ENCODE data around the gene DHX34.
"Not testable (repeated sequence)": the region's sequence is repeated elsewhere in the genome, so short reads cannot be mapped to it uniquely, and the experiment has no call there.

Gene DHX34

DNA sequence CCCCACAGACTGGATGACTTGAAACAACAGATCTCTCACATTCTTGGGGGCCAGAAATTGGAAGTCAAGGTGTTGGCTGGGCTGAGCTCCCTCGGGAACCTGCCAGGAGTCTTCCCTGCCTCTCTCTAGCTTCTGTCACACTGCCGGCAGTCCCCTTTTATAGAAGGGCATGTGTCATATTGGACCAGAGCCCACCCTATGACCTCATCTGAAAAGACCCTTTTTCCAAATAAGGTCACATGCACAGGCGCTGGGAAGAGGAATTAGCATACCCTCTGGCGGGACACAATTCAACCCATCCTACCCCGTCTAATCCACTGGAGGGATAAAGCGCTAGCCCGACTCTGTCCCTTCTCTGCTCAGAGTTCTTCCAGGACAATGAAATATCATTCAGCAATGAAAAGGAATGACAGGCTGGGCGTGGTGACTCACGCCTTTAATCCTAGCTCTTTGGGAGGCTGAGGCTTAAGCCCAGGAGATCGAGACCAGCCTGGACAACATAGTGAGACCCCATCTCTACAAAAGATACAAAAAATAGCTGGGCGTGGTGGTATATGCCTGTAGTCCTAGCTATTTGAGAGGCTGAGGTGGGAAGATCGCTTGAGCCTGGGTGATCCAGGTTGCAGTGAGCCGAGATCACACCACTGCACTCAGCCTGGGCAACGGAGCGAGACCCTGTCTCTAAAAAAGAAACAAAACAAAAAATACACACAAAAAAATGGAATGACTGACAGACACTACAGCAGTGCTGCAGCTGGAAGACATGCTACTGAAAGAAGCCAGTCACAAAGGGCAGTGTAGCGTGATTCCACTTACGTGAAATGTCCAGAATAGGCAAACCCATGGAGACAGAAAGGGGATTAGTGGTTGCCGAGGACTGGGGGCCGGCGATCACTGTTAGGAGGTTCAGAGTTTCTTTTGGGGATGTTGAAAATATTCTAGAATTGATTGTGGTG lies 41.7 kb downstream of the DHX34 start:
- DNase-seq = no peak

DNA sequence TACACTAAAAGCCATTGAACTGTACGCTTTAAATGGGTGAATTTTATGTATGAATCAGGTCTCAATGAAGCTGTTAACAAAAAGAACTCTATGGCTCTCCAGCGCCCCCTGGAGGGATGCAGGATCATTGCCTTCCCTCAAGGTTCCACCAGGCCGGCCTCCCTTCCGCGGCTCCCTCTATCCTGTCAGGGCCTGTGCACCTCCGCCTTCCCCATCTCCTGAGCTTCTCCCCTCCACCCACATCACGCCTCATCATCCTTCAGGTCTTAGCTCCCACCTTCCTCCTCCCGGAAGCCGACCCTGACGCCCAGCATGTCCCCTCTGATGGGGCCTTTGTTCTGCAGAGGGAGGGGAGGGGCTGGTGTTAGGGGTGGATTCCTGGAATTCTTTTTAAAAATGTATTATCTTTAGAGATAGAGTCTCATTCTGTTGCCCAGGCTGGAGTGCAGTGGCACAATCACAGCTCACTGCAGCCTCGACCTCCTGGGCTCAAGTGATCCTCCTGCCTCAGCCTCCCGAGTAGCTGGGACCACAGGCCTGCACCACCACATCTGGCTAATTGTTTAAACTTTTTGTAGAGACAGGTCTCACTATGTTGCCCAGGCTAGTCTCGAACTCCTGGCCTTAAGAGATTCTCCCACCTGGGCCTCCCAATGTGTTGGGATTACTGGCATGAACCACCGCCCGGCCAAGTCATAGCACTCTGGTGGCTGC lies 42.6 kb downstream of the DHX34 start:
- DNase-seq = peak; percentile 68

DNA sequence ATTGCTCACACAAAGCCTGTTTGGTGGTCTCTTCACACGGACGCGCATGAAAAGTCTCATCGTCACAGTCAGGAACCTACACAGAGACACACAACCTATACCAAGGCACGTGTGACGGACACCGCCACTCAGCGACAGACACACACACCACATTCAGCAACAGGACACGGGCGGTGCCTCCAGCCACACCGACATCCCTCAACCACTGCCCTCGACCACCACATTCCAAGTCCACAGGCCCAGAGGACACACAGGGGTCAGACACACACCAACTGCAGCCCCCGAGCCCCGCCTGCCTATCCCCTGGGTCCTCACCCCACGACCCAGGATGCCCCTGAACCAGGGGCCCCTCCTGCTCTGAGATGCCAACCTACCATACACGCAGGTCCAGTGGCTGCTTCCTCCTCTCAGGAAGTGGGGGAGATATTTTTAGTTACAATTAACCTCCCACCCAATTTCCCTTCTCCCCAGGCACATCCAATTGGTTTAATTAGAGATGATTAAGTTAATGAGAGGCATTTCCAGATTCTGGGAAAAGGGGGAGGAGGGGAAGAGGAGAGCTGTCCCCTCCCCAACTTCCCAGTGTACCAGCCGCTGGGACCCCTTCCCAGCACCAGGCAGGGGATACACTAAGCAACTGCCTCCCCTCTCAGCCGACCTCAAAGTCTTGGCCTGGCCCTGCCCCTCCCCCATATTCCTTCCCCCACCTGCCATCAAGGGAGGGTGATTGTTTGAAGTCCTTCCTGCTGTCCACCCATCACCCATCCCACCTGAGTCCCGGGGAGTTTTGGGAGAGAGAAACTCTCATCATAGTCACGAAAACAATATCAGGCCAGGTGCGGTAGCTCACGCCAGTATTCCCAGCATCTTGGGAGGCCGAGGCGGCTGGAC lies 49.8 kb downstream of the DHX34 start:
- DNase-seq = no peak

DNA sequence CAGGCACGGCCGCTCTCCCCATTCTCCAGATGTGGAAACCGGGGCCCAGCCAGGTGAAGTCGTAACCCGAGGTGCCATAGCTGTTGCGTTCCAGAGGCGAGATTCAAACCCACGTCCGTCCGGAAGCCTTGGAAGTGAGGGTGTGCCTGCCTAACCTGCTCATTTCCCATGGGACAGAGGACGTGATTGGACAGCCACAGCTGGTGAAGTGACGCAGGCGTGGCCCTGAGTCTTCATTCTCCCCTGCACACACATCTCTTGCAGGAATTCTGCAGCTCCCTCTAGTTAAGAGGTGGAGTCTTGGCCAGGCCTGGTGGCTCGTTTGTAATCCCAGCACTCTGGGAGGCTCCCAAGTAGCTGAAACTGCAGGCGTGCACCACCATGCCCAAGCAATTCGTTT lies 53.4 kb downstream of the DHX34 start:
- DNase-seq = no peak

DNA sequence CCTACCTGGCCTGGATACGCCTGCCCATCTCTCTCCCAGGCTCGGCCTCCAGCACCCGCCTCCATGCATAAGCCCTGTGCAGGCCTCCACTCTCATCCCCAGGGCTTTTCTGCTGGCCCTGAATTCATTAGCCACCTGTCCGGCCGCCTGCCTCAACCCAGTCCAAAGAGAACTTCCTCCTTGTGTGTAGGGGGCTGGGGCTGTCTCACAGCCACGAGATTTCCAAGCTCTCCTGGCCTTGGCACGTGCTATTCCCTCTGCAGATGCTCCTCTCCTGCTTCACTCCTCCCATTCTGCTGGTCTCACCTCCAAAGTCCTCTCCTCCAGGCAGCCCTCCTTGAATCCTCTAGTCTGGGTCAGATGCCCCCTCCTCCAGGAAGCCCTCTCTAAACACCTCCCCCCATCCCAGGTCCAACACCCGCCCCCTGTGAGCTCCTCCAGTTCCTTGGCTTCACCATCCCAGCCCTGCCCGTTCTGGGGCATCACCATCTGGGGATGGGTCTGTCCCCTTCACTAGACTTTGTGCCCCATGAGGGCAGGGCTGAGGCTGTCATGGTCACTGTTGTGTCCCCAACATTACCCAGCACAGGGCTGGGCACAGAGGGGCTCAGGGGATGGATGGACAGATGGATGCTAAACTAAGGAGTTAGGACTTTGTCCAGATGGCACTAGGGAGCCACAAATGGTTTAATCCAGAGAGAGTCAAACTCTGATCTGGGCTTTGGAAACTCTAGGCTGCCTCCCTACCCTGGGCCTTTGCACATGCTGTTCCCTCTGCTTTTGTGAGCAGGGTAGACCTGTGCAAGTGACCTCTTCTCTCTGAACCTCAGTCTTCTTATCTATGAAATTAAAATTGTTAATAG lies 55.5 kb downstream of the DHX34 start:
- no peak for DNase-seq

DNA sequence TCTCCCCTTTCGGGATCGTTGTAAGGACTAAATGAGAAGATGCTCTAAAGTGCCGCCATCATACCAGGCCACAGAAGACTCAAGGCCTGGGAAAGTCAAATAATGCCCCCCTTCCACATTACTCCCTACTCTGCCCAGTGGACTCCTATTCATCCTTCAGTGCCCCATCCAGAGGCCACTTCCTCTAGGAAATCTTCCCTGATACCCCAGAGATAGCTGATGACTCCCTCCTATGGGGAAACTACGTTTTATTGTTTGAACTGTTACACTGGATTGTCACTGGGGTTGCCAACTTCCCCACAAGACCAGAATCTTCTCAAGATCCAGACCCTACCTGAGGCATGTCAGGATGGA lies 56.1 kb downstream of the DHX34 start:
- no peak for DNase-seq

DNA sequence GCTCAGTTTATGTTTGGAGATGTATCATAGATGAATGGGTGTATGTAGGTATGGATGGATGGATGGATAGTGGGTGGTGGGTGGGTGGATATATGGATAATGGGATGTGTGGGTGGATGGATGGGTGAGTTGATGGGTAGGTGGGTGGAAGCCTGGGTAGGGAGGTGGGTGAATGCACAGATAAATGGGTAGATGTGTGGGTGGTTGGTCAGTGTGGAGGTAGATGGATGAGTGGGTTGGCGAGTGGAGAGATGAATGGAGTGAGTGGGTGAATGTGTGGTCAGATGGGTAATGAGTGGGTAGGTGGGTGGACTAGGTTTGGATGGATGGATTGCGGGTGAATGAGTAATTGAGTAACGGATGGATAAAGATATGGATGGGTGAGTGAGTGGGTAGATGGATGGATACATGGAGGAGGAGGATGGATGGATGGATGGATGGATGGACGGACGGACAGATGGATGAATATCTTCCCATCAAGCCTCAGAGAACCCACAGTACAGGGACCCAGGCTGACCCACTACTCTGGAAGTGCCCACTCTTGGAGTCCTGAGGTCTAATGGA lies 56.8 kb downstream of the DHX34 start:
- no peak for DNase-seq

DNA sequence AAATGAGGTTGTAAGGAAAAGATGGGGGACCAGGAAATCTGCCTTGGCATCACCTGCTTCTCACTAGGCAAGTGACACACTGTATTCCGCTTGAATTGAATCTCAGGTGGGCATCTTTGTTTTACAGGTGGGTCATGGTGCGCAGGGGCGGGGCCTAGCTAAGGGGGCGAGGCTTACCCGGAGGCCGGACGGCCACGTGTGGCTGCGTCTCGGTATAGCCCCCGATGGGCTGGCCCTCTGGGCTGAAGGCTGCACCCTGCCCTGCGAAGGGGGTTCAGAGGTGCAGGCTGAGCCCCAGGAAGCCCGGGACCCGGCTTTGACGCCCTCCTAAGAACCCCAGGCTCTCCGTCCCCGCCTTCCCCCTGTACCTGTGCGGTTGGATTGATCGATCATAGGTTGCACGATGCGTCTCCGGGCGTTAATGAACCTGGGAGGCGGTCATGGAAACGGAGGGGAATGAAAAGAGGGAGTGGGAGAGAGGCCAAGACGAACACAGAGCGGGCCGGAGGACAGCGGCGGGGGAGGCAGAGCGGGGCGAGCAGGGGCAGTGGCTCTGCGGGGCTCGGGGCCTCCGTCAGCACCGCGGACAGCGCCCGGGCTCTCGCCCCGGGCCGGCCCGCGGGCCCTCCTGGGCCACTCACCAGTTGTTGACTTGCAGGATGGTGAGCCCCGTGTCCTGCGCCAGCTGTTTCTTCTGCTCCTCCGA lies 57.7 kb downstream of the DHX34 start:
- peak; percentile 43 for DNase-seq

DNA sequence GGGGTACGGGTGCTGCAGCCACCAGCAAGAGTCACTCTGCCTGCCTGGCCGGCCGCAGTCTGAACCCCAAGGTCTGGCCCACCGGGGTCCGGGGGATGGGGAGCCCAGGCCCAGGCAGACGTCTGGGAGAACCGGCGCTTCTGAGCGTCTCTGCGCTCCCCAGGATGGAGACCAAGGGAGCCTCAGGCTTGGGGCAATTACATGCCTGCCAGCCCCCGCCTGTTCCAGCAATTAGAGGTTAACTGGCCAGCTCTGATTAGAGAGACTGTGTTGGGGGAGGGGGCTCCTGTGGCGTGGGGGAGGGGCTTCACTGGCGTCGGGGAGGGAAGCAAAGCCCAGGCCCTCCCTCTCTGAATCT lies 58.3 kb downstream of the DHX34 start:
- no peak for DNase-seq

DNA sequence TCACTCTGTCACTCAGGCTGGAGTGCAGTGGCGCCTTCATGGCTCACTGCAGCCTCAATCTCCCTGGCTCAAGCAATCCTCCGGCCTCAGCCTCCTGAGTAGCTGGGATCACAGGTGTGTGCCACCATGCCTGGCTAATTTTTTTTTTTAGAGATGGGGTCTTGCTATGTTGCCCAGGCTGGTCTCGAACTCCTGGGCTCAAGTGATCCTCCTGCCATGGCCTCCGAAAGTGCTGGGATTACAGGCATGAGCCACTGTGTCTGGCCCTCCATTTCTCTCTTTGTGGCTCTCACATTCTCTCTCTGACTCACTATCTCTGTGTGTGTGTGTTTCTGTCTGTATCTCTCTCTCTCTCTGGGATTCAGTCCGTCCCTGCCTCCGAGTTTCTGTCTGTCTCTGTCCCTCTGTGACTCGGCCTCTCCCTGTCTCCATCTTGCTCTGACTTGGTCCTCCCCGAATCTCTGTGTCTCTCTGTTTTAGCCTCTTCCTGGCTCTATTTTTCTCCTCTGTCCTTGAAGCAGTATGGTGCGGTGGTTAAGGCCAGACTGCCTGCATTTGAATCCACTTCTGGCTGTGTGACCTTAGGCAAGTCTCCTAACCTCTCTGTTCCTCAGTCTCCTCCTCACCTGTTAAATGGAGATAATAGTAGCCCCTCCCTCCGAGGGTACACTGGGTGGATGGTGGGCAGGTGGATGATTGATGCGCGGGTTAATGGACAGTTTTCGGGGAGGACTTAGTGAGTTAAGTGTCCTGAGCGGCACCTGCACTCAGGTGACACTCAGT lies 59.2 kb downstream of the DHX34 start:
- DNase-seq = no peak

DNA sequence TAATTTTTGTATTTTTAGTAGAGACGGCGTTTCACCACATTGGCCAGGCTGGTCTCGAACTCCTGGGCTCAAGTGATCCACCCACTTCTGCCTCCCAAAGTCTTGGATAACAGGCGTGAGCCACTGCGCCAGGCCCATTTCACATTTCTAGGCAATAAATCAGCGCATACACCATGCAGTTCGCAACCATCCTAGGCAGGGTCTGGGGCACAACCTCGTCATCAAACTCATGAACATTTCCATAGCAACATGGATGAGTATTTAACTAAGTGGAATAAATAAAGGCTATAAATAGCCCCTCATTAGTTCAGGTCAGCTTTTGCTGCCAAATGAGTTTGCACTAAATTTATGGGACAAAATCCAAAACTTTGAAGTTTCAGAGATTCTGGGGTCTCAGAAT lies 62.0 kb downstream of the DHX34 start:
- no peak for DNase-seq

DNA sequence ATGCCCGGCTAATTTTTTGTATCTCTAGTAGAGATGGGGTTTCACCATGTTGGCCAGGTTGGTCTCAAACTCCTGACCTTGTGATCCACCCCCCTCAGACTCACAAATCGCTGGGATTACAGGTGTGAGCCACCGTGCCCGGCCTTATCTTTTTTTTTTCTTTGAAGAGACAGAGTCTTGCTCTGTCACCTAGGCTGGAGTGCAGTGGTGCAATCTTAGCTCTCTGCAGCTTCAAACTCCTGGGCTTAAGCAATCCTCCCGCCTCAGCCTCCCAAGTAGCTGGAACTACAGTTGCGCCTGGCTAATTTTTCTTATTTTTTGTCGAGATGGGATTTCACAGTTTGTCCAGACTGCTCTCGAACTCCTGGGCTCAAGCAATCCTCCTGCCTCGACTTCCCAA lies 62.6 kb downstream of the DHX34 start:
- DNase-seq = not testable (repeated sequence)

DNA sequence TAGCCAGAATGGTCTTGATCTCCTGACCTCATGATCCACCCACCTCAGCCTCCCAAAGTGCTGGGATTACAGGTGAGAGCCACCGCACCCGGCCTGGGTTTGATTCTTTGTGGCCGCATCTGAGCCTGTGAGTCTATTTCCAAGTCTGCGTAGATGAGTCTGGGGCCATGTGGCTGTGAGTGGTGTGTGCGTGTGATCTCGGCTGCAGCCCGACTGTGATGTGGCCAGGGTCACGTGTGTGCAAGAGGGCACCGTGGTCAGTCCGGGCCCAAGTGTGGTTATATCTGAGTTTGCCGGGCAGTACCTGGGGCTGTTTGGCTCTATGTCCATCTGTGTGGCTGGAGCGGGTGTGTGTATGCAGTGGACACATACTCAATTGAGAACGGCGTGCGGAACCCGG lies 64.8 kb downstream of the DHX34 start:
- DNase-seq = no peak

DNA sequence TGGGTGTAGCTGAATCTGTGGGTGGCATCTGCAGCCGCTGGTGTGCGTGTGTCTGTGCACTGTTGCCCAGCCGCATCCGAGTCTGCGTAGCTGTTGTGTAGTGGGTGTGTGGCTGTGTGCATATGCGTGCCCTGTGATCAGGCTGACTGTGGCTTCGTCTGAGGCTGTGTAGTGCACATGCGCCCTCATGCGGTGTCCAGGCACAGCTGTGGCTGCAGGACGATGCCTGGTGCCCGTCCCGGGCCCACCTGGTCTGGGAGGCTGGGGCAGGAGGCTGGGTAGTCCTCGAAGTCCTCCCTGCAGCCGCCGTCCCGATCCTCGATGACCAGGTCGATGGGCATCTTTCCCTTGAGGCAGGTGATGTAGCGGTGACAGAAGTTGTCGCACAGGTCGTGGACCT lies 65.4 kb downstream of the DHX34 start:
- DNase-seq = no peak

DNA sequence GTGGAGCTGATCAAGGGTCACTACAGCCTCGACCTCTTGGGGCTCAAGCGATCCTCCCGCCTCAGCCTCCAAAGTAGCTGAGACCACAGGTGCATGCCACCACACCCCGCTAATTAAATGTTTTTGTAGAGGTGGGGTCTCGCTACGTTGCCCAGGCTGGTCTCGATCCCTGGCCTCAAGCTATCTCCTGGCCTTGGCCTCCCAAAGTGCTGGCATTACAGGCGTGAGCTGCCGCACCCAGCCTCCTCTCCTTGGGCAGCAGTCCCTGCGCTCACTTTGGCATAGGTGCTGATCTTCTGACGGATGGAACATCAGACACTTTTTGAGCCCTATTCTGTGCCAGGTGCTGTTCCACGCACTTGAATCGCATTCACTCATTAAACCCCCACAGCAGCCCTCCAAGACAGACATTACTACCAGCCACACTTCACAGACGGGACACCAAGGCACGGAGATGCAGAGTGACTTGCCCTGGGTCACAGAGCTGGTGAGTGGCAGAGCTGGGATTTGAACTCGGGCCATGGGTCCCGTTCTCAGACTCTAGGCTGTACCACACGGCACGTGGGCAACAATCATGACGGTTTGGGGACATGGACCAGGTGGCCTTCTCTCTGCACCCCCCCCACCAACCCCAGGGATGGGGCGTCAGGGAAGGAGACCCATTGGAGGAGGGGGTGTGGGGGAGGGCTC lies 67.0 kb downstream of the DHX34 start:
- no peak for DNase-seq

DNA sequence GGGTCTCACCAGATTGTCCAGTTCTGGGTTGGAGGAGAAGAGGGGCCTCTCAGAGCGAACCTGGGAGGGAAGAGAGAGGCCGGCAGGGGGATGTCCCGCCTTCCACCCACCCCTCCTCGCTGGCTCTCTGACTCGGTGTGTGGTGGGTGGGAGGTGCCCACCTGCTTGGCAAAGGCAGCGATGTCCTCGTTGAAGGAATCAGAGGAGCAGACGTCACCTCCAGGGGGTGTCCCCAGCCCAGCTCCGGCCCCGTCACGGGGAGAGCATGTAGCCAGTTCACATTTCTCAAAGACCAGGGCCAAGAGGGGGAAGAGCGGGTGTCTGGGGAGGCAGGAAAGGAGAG lies 67.5 kb downstream of the DHX34 start:
- DNase-seq = no peak

DNA sequence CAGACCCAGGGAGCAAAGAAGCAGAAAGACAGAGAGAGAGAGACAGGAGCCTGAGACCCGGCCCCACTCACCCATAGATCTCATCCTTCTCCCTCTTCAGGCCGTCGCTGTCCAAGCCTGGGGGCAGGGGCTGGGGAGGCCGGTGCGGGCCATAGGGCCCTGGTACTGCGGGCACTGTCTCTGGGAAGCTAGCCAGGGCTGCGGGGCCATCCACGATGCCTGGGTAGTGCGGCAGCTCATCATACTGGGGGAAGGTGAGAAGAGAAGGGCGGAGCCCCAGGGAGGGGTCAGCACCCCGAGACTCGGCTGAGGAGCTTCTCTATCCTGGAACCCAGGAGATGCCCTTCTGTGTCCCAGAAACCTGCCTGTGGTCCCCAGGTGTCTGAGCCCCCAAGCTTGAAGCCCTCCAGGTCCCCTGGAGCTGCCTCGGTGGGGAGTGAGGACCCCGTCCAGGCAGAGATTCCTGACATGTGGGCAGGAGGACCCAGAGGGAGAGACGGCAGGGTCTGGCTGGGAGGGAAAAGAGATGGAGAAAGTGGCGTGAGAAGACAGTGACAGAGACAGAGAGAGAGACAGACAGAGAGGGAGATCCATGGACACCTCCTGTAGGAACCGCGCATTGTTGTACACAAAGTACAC lies 68.1 kb downstream of the DHX34 start:
- DNase-seq = no peak

DNA sequence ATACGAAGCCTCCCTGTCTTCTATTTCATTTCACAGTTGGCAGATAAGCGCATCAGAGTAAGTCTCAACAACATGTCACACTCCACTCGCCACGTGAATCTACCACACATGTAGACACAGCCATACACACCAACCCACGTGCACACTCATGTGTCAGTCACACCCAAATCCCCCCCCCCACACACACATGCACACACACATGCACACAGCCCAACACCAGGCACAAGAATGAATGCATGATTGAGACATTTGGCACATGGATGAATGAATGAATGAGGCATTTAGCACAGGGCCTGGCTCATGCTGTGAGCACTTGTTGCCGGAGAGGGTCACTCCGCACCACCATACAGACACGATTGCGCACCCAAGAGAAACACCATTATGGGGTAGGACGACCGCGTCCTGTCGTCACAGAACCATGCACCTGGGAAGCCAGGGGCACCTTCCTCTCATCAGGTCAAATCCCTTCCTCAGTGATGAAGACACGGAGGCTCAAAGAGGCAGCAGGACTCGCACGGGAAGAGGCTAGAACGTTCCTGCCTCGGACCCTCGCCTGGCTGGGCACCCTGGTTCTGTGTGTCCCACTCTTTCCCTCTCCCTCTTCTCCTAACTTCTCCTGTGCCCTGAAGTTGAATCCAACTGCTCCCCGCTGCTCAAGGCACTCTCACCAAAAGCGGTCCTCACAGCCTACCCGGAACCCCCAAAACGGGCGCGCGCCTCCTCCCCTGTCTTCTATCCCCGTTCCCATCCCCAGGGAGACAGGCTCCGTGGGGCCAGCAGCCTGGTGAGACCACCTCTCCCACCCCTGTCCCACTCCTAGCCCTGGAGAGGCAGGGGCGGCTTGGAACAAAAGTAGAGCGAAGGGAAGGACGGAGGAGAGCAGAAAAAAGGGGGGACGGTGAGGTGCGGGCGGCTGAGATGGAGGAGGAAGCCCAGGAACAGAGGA lies 68.9 kb downstream of the DHX34 start:
- DNase-seq = no peak
